Endothelial cell (in vitro differentiated cells): Measurements from ENCODE around the gene CPA5. TPM values are rescaled to one million over a fixed set of nuclear protein-coding genes. Genes with fewer than 3 reads are reported as not detected.

Source experiments
- DNase-seq: peaks from one replicate; pipeline ENCODE4 v3.0.0; 2021; ENCODE audit warnings: low spot score
- H3K27ac Mint-ChIP-seq: one replicate; pipeline ENCODE4 v1.8.0; 2021; ENCODE audit warnings: mixed read lengths, inconsistent platforms; ENCODE audit not compliant: unreplicated experiment
- H3K27me3 Mint-ChIP-seq: one replicate; pipeline ENCODE4 v1.8.0; 2021; ENCODE audit warnings: mild to moderate bottlenecking, moderate library complexity, mixed read lengths, inconsistent platforms; ENCODE audit not compliant: unreplicated experiment
- H3K36me3 Mint-ChIP-seq: one replicate; pipeline ENCODE4 v1.8.0; 2021; ENCODE audit warnings: mild to moderate bottlenecking, low read depth, mixed read lengths, inconsistent platforms; ENCODE audit not compliant: unreplicated experiment
- H3K4me1 Mint-ChIP-seq: one replicate; pipeline ENCODE4 v1.8.0; 2021; ENCODE audit warnings: mild to moderate bottlenecking, mixed read lengths, inconsistent platforms; ENCODE audit not compliant: unreplicated experiment
- H3K4me3 Mint-ChIP-seq: one replicate; pipeline ENCODE4 v1.8.0; 2021; ENCODE audit warnings: mild to moderate bottlenecking, mixed read lengths, inconsistent platforms; ENCODE audit not compliant: unreplicated experiment
- H3K9me3 Mint-ChIP-seq: one replicate; pipeline ENCODE4 v1.8.0; 2021; ENCODE audit warnings: mixed read lengths, inconsistent platforms; ENCODE audit not compliant: unreplicated experiment
- CTCF ChIP-seq: fragments of 200-600 bp; sonication (generic); IDR thresholded peaks from one replicate; pipeline ENCODE4 v1.5.0; 2021; ENCODE audit warnings: antibody characterized with exemption; ENCODE audit not compliant: unreplicated experiment
- total RNA-seq: library from RNA; stranded (reverse); fragmentation: NEBNext Ultra II Directional; extraction: Animal tissue kit (Norgen Biotek cat#: 25700); gene quantifications from one replicate; pipeline ENCODE4 v1.2.1, GENCODE V29; 2021; ENCODE audit not compliant: unreplicated experiment

Gene CPA5
- total RNA-seq, 1 donor from 2014 or later, result not detected

- H3K36me3 Mint-ChIP-seq, result peaks cover 8% of the 10 kb centered on the region
- peaks cover 10% of the 10 kb centered on the region for H3K4me1 Mint-ChIP-seq
- no peak overlapping the region for H3K4me3 Mint-ChIP-seq
- peaks cover 7% of the 10 kb centered on the region for H3K9me3 Mint-ChIP-seq
- H3K27ac Mint-ChIP-seq, result peak overlapping the region; percentile 36
- no peak for DNase-seq
- TF ChIP-seq CTCF, result no peak
- H3K27me3 Mint-ChIP-seq, result no peaks in the 10 kb centered on the region
Observed at GRCh38 chr7:130358471-130358870, 13.9 kb downstream of the CPA5 start.

GRCh38 chr7:130359276-130359857, 14.8 kb downstream of the CPA5 start:
- no peaks in the 10 kb centered on the region for H3K27me3 Mint-ChIP-seq
- H3K4me1 Mint-ChIP-seq, result peaks cover 10% of the 10 kb centered on the region
- no peak overlapping the region for H3K27ac Mint-ChIP-seq
- H3K36me3 Mint-ChIP-seq, result peaks cover 8% of the 10 kb centered on the region
- H3K9me3 Mint-ChIP-seq, result peaks cover 7% of the 10 kb centered on the region
- no peak for TF ChIP-seq CTCF
- no peak for DNase-seq
- no peak overlapping the region for H3K4me3 Mint-ChIP-seq

GRCh38 chr7:130360518-130360917, 15.9 kb downstream of the CPA5 start:
- H3K4me3 Mint-ChIP-seq, result no peak overlapping the region
- no peak for TF ChIP-seq CTCF
- no peak for DNase-seq
- H3K9me3 Mint-ChIP-seq, result peaks cover 7% of the 10 kb centered on the region
- peaks cover 10% of the 10 kb centered on the region for H3K4me1 Mint-ChIP-seq
- H3K27me3 Mint-ChIP-seq, result no peaks in the 10 kb centered on the region
- H3K27ac Mint-ChIP-seq, result peak overlapping the region; percentile 15
- peaks cover 8% of the 10 kb centered on the region for H3K36me3 Mint-ChIP-seq

GRCh38 chr7:130361681-130362080, 17.1 kb downstream of the CPA5 start:
- Mint-ChIP-seq H3K9me3 (peaks cover 7% of the 10 kb centered on the region), H3K36me3 (peaks cover 8% of the 10 kb centered on the region), H3K4me3 (no peak overlapping the region), H3K27ac (no peak overlapping the region), H3K27me3 (no peaks in the 10 kb centered on the region), H3K4me1 (peaks cover 4% of the 10 kb centered on the region)
- DNase-seq, result no peak
- TF ChIP-seq CTCF, result no peak

GRCh38 chr7:130362251-130362816, 17.7 kb downstream of the CPA5 start:
- Mint-ChIP-seq H3K27ac (no peak overlapping the region), H3K36me3 (peaks cover 8% of the 10 kb centered on the region), H3K4me3 (no peak overlapping the region), H3K9me3 (peaks cover 7% of the 10 kb centered on the region), H3K27me3 (no peaks in the 10 kb centered on the region), H3K4me1 (no peaks in the 10 kb centered on the region)
- DNase-seq, result no peak
- no peak for TF ChIP-seq CTCF
